ENCODE results near the gene PHYHD1.

The PHYHD1 gene
- long read RNA-seq, result 0 reads

- Histone ChIP-seq H3K27ac (replicated peaks) (no peak within 1 kb of the TSS), H3K4me3 (replicated peaks; ENCODE audit: insufficient read depth, low read length) (no peak within 1 kb of the TSS), H3K27me3 (ENCODE audit: insufficient read depth, poor library complexity, severe bottlenecking) (no peaks in the 10 kb centered on the region)
- DNase-seq (ENCODE audit: low read depth in 1 of 2, low spot score in 1 of 2), result no peak
- no peak for TF ChIP-seq POLR2AphosphoS5 (IDR thresholded peaks at IDR 0.05; ENCODE audit: low read depth)
- no peak for TF ChIP-seq CTCF (IDR thresholded peaks at IDR 0.05; ENCODE audit: insufficient read depth, low read length)
- no peak for TF ChIP-seq REST (IDR thresholded peaks at IDR 0.05; ENCODE audit: insufficient replicate concordance, low read depth)
- TF ChIP-seq GABPA (IDR thresholded peaks at IDR 0.05; ENCODE audit: low read depth), result no peak
- TF ChIP-seq SPI1 (IDR thresholded peaks at IDR 0.05; ENCODE audit: borderline replicate concordance, low read depth), result no peak
These were observed at the start of gene PHYHD1 for GRCh38 chr9:128920381-128921058. TSS of gene PHYHD1 (plus strand) at chr9:128920982. CDS start at chr9:128922324, 1,342 bp downstream.

- H3K4me3 ChIP-seq (replicated peaks; ENCODE audit: insufficient read depth, low read length), result no peak overlapping the region
- TF ChIP-seq POLR2AphosphoS5 (IDR thresholded peaks at IDR 0.05; ENCODE audit: low read depth), result no peak
- no peak for TF ChIP-seq SPI1 (IDR thresholded peaks at IDR 0.05; ENCODE audit: borderline replicate concordance, low read depth)
- TF ChIP-seq GABPA (IDR thresholded peaks at IDR 0.05; ENCODE audit: low read depth), result no peak
- TF ChIP-seq CTCF (IDR thresholded peaks at IDR 0.05; ENCODE audit: insufficient read depth, low read length), result no peak
- no peak for TF ChIP-seq REST (IDR thresholded peaks at IDR 0.05; ENCODE audit: insufficient replicate concordance, low read depth)
- H3K27ac ChIP-seq (replicated peaks), result no peak overlapping the region
- H3K27me3 ChIP-seq (ENCODE audit: insufficient read depth, poor library complexity, severe bottlenecking), result no peaks in the 10 kb centered on the region
- no peak for DNase-seq (ENCODE audit: low read depth in 1 of 2, low spot score in 1 of 2)
These were observed 42.9 kb upstream of the PHYHD1 start for GRCh38 chr9:128877852-128878251.

GRCh38 chr9:128881884-128882676 lies 38.7 kb upstream of the PHYHD1 start, which contains the start of the genes KYAT1 and LRRC8A:
TSS of gene KYAT1 (minus strand) at chr9:128881950. CDS start at chr9:128845405, 36,545 bp downstream.
TSS of gene LRRC8A (plus strand) at chr9:128882133. CDS start at chr9:128907165, 25,032 bp downstream.
- TF ChIP-seq REST (IDR thresholded peaks at IDR 0.05; ENCODE audit: insufficient replicate concordance, low read depth), result no peak
- no peak for TF ChIP-seq CTCF (IDR thresholded peaks at IDR 0.05; ENCODE audit: insufficient read depth, low read length)
- peak; percentile 38; the same call in 1 of the 2 replicates for TF ChIP-seq POLR2AphosphoS5 (IDR thresholded peaks at IDR 0.05; ENCODE audit: low read depth)
- TF ChIP-seq GABPA (IDR thresholded peaks at IDR 0.05; ENCODE audit: low read depth), result peak; percentile 80
- peak; percentile 65; the same call in 1 of the 2 replicates for TF ChIP-seq SPI1 (IDR thresholded peaks at IDR 0.05; ENCODE audit: borderline replicate concordance, low read depth)
- H3K27ac ChIP-seq (replicated peaks), result peak within 1 kb of the TSS; percentile 84
- H3K4me3 ChIP-seq (replicated peaks; ENCODE audit: insufficient read depth, low read length), result peak within 1 kb of the TSS; percentile 94

More at GRCh38 chr9:128881884-128882676, 38.7 kb upstream of the PHYHD1 start, which contains the start of the genes KYAT1 and LRRC8A:
- peak; percentile 88 to 98 for DNase-seq (ENCODE audit: low read depth in 1 of 2, low spot score in 1 of 2)
- no peaks in the 10 kb centered on the region for H3K27me3 ChIP-seq (ENCODE audit: insufficient read depth, poor library complexity, severe bottlenecking)
